Measurements from ENCODE around the gene LAMB4.

- TF ChIP-seq CTCF (IDR thresholded peaks at IDR 0.05), result no peak
- no peak for TF ChIP-seq EZH2 (IDR thresholded peaks at IDR 0.05; ENCODE audit: borderline replicate concordance, insufficient read depth, low read depth, low read length, poor library complexity, severe bottlenecking)
Observed at GRCh38 chr7:108086962-108087361, 43.2 kb downstream of the LAMB4 start.
